ENCODE measurements around the gene TTC22. TPM values are rescaled to one million over a fixed set of nuclear protein-coding genes. Genes with fewer than 3 reads are reported as not detected.

TTC22 gene
- polyA plus RNA-seq, 3 donors, result 0.04 TPM; not detected in 2

DNA sequence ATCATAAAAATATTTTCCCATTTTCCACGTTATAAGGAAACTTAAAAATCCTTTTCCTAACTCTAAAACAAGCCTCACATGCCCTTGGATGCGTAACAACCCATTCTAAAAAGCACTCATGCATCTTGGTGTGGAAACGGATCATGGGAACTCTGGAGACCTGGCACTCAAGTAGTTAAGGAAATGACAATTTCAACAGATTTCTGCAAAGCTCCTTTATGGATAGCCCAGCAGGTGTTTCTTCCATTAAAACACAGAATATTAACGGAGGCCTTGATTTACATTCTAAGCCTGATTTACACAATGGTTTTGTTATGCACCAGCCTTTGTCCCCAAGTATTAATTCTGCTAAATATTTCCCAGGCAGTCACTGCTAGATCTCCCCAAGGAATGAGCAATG, 49.7 kb downstream of the TTC22 start:
- Histone ChIP-seq H3K4me1 (ENCODE audit: control insufficient read depth in 1 of 2, insufficient read depth in 2 of 2, low read length in 2 of 2) (no peaks in the 10 kb centered on the region), H4K20me1 (ENCODE audit: insufficient read depth, low read length) (no peaks in the 10 kb centered on the region), H3K4me3 (replicated peaks in 1 of 3; ENCODE audit: low read depth in 2 of 3, low read length in 3 of 3) (no peak overlapping the region), H3K9ac (ENCODE audit: insufficient read depth, low read length, poor library complexity, severe bottlenecking) (no peak overlapping the region), H3K79me2 (ENCODE audit: insufficient read depth, low read length) (no peaks in the 10 kb centered on the region), H3K36me3 (replicated peaks in 1 of 2; ENCODE audit: control insufficient read depth in 1 of 2, insufficient read depth in 2 of 2, low read length in 2 of 2) (peaks cover 0 to 4% of the 10 kb centered on the region in 2 donors), H3K4me2 (replicated peaks; ENCODE audit: extremely low read depth, low read length, poor library complexity, severe bottlenecking) (no peak overlapping the region), H3K9me3 (replicated peaks in 1 of 2; ENCODE audit: control insufficient read depth in 1 of 2, insufficient read depth in 1 of 2, low read length in 2 of 2) (no peaks in the 10 kb centered on the region), H3K27ac (ENCODE audit: low read depth in 1 of 2, low read length in 2 of 2) (no peak overlapping the region), H3K27me3 (ENCODE audit: control insufficient read depth in 2 of 2, insufficient read depth in 2 of 2, low read length in 2 of 2) (no peaks in the 10 kb centered on the region), H2AFZ (ENCODE audit: insufficient read depth, low read depth, low read length, poor library complexity, severe bottlenecking) (no peak overlapping the region)
- Mint-ChIP-seq H3K4me3 (no peak overlapping the region), H3K4me1 (no peaks in the 10 kb centered on the region), H3K9me3 (no peaks in the 10 kb centered on the region), H3K36me3 (no peaks in the 10 kb centered on the region), H3K27me3 (ENCODE audit: low read depth in 3 of 3) (peaks cover 2 to 3% (median 2%) of the 10 kb centered on the region in 3 donors), H3K27ac (no peak overlapping the region)
- intact Hi-C loops (cut with micrococcal nuclease), result no loop called here
- TF ChIP-seq, protein P1, sequence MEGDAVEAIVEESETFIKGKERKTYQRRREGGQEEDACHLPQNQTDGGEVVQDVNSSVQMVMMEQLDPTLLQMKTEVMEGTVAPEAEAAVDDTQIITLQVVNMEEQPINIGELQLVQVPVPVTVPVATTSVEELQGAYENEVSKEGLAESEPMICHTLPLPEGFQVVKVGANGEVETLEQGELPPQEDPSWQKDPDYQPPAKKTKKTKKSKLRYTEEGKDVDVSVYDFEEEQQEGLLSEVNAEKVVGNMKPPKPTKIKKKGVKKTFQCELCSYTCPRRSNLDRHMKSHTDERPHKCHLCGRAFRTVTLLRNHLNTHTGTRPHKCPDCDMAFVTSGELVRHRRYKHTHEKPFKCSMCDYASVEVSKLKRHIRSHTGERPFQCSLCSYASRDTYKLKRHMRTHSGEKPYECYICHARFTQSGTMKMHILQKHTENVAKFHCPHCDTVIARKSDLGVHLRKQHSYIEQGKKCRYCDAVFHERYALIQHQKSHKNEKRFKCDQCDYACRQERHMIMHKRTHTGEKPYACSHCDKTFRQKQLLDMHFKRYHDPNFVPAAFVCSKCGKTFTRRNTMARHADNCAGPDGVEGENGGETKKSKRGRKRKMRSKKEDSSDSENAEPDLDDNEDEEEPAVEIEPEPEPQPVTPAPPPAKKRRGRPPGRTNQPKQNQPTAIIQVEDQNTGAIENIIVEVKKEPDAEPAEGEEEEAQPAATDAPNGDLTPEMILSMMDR (IDR thresholded peaks at IDR 0.05), result no peak
- 81% methylated on average over 4 of the region's 4 CpGs for WGBS (ENCODE audit: insufficient coverage)
- DNase-seq, result no peak

DNA sequence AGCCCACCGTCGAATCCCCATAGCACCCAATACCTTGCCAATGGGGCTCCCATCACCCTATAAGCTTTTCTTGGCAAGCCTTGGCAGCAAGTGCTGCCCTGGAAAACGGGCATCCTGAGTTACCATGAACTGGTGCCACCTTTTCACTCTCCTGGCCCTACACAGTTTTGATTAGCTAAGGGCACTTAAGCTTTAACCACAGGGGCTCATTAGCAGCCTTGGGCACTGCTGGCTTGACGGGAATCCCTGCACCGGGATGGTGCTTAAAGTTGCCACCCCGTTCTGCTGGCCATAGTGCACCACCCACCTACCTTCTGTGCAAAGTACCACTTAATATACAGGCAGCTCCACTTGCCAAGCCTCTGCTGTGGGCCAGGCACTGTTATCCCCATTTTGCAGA, 50.5 kb downstream of the TTC22 start:
- 90% methylated on average over 3 of the region's 6 CpGs for WGBS (ENCODE audit: insufficient coverage)

More for the DNA sequence above, 50.5 kb downstream of the TTC22 start:
- Histone ChIP-seq H4K20me1 (ENCODE audit: insufficient read depth, low read length) (no peaks in the 10 kb centered on the region), H3K4me3 (replicated peaks in 1 of 3; ENCODE audit: low read depth in 2 of 3, low read length in 3 of 3) (no peak overlapping the region), H2AFZ (ENCODE audit: insufficient read depth, low read depth, low read length, poor library complexity, severe bottlenecking) (no peak overlapping the region), H3K4me2 (replicated peaks; ENCODE audit: extremely low read depth, low read length, poor library complexity, severe bottlenecking) (no peak overlapping the region), H3K9ac (ENCODE audit: insufficient read depth, low read length, poor library complexity, severe bottlenecking) (no peak overlapping the region), H3K27me3 (ENCODE audit: control insufficient read depth in 2 of 2, insufficient read depth in 2 of 2, low read length in 2 of 2) (no peaks in the 10 kb centered on the region), H3K36me3 (replicated peaks in 1 of 2; ENCODE audit: control insufficient read depth in 1 of 2, insufficient read depth in 2 of 2, low read length in 2 of 2) (no peaks in the 10 kb centered on the region), H3K27ac (ENCODE audit: low read depth in 1 of 2, low read length in 2 of 2) (no peak overlapping the region), H3K79me2 (ENCODE audit: insufficient read depth, low read length) (no peaks in the 10 kb centered on the region), H3K4me1 (ENCODE audit: control insufficient read depth in 1 of 2, insufficient read depth in 2 of 2, low read length in 2 of 2) (no peaks in the 10 kb centered on the region), H3K9me3 (replicated peaks in 1 of 2; ENCODE audit: control insufficient read depth in 1 of 2, insufficient read depth in 1 of 2, low read length in 2 of 2) (no peaks in the 10 kb centered on the region)
- H3K9me3 Mint-ChIP-seq, result no peaks in the 10 kb centered on the region
- peaks cover 2 to 3% (median 2%) of the 10 kb centered on the region in 3 donors for H3K27me3 Mint-ChIP-seq (ENCODE audit: low read depth in 3 of 3)
- no peak overlapping the region for H3K27ac Mint-ChIP-seq
- H3K36me3 Mint-ChIP-seq, result no peaks in the 10 kb centered on the region
- H3K4me1 Mint-ChIP-seq, result no peaks in the 10 kb centered on the region
- intact Hi-C loops (cut with micrococcal nuclease), result no loop called here
- DNase-seq, result no peak
- no peak overlapping the region for H3K4me3 Mint-ChIP-seq
- TF ChIP-seq, protein P1 (IDR thresholded peaks at IDR 0.05), result no peak
